Activated naive CD4-positive, alpha-beta T cell treated with anti-CD3 and anti-CD28 coated beads, Interleukin-2, amount 50 U/mL, for 72 hours (primary cell): Measurements from ENCODE around the gene NAT16. TPM values are rescaled to one million over a fixed set of nuclear protein-coding genes. Genes with fewer than 3 reads are reported as not detected.

Source experiments
- ATAC-seq, 2 donors: fragments of 150-1000 bp; cut with Tn5 transposase; 2 replicates each; pipeline ENCODE4 v1.10.0; 2021; ENCODE audit warnings: mild to moderate bottlenecking in 2 of 2, moderate library complexity in 2 of 2
- DNase-seq, 2 donors: peaks; one replicate each; pipeline ENCODE4 v3.0.0; 2021 to 2022; ENCODE audit warnings: low spot score in 2 of 2
- H3K27ac Mint-ChIP-seq, 2 donors: one replicate each; pipeline ENCODE4 v1.8.0; 2022; ENCODE audit warnings: mild to moderate bottlenecking in 2 of 2, mixed read lengths in 2 of 2
- H3K36me3 Mint-ChIP-seq, 2 donors: one replicate each; pipeline ENCODE4 v1.8.0; 2022; ENCODE audit warnings: mixed read lengths in 2 of 2
- H3K9me3 Mint-ChIP-seq, 2 donors: one replicate each; pipeline ENCODE4 v1.8.0; 2022; ENCODE audit warnings: mixed read lengths in 2 of 2
- total RNA-seq, 2 donors: library from RNA; stranded (reverse); gene quantifications; one replicate each; pipeline ENCODE4 v1.2.3, GENCODE V29; 2022

Gene NAT16
- total RNA-seq, 2 donors from 2014 or later: not detected

DNA sequence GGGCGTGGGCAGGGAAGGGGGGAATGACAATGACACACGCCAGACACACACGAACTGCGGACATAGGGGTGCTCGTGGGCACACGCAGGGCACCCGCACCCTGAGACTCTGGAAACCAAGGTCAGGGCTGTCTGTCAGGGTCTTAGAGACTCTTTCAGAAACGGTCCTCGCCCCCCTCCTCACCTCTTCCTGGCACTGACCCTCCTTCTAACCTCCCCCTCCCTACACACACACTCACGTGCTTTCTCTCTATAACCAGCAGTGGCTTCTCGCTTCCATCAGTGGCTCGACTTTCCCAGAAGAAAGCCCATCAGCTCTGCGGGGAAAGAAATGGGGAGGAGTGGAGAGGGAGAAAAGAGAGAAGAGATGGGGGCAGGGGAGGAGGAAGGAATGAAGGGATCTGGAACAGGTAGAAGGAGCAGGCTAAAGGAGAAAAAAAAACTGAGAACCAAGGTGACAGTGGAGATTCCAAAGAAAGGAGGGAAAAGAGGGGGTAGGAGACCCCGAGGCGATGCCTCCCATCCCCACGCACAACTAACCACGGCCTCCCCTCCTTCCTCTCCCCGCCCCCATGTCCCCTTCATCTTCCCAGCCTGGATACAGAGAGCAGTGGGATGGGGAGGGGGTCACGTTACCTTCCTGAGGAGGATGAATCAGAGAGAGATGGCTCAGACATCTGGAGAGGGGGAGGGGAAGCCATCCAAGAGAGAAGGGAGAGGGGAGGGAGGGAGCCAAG, 13.0 kb downstream of the NAT16 start:
- Mint-ChIP-seq H3K27ac (no peak overlapping the region), H3K9me3 (no peaks in the 10 kb centered on the region), H3K36me3 (peaks cover 6 to 12% of the 10 kb centered on the region in 2 donors)
- no peak for ATAC-seq
- no peak for DNase-seq

DNA sequence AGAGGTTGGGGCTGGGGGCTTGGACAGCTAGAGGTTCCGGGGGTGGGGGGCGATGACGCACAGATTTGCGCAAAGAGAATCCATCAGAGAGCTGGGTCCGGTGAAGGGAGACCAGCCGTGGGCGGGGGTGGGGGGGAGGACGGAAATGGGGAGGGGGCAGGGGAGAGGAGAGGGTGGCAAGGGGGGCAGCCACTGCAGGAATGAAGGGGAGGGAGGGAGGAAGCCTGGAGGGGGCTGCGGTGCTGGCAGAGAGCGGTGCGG, 13.5 kb downstream of the NAT16 start:
- no peaks in the 10 kb centered on the region for H3K9me3 Mint-ChIP-seq
- ATAC-seq (no peak), DNase-seq (no peak)
- H3K27ac Mint-ChIP-seq: no peak overlapping the region
- H3K36me3 Mint-ChIP-seq: peaks cover 6 to 9% of the 10 kb centered on the region in 2 donors

DNA sequence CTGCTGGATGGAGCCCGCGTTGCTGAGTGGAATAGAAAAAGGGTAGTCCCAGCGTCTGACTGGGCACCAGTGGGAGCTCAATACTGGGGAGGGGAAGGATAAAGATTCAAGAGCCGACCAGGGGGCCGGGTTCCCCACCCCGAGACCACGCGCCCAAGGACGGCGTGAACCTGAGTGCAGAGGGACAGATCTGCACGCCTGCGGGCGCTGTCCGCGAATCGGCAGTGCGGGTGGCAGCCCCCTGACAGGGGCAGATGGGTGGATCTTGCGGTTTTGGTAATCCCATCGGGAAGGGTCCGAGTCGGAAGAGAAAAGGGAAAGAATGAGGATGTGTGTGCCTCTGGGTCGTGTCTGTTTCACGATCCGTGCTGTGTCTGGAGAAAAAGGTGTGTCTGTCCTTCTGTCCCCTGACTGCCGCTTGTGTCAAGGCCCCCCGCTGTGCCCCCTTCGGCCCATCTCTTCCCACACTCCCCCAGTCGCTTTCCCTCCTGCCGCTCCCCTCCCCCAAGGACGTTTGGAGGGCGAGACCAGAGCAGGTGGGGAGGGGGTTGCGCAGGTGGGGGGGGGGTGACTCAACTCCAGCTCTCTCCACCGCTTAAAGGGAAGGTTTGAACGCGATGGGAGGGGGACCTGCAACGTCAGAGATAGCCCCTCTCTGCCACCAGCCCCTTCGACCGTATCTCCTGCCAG, 14.0 kb downstream of the NAT16 start:
- DNase-seq (no peak), ATAC-seq (peak in 1 of 2 donors; percentile 2)
- H3K27ac Mint-ChIP-seq: peak overlapping the region in 1 of 2 donors; percentile 7
- no peaks in the 10 kb centered on the region for H3K9me3 Mint-ChIP-seq
- peaks cover 4 to 6% of the 10 kb centered on the region in 2 donors for H3K36me3 Mint-ChIP-seq

DNA sequence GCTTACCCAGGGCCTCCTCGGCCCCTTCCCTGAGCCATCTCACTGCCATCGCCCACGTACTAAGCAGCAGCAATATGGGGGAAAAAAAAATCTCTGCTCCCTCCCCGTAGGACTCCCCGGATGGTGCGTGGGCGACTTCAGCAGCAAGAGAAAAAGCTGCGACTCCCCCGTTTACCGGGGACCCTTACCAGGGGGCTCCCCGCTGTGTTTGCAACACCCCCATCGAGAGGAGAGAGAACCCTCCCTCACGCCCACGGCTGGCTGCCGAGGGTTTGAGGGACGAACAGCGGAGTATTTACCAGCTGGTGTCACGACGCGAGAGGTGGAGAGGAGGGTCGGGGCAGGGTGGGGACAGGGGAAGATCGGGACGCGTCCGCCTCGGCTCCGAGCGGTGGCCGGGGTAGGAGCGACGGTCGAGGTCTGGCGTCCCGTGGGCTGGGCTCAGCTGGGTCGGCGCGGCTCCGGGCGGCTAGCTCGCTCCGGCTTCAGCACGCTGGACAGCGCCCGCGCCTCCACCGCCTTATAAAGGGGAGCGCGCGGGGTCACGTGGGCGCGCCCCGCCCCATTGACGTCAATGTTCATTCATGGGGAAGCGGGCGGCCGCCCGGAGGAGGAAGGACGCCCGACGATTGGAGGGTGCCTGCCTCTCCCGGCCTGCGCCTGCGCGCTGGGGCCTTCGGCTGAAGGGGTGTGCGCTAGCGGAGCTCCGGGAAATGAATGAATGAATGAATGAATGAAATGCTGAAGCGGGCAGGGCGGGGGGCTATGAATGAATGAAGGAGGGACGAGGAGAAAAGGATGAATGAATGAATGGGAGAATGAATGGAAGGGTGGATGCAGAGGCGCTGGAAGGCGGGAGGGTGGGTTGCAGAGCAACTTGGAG, 14.8 kb downstream of the NAT16 start, which contains the start of gene VGF:
VGF (minus strand) TSS at position 495 of the 883 bp plus-strand sequence. CDS start 726 bp downstream, outside the sequence.
- no peaks in the 10 kb centered on the region for H3K9me3 Mint-ChIP-seq
- H3K27ac Mint-ChIP-seq: peak within 1 kb of the TSS; percentile 7 to 82
- DNase-seq (peak; percentile 89 to 95), ATAC-seq (peak; percentile 87 to 89)
- peaks cover 0 to 6% of the 10 kb centered on the region in 2 donors for H3K36me3 Mint-ChIP-seq

DNA sequence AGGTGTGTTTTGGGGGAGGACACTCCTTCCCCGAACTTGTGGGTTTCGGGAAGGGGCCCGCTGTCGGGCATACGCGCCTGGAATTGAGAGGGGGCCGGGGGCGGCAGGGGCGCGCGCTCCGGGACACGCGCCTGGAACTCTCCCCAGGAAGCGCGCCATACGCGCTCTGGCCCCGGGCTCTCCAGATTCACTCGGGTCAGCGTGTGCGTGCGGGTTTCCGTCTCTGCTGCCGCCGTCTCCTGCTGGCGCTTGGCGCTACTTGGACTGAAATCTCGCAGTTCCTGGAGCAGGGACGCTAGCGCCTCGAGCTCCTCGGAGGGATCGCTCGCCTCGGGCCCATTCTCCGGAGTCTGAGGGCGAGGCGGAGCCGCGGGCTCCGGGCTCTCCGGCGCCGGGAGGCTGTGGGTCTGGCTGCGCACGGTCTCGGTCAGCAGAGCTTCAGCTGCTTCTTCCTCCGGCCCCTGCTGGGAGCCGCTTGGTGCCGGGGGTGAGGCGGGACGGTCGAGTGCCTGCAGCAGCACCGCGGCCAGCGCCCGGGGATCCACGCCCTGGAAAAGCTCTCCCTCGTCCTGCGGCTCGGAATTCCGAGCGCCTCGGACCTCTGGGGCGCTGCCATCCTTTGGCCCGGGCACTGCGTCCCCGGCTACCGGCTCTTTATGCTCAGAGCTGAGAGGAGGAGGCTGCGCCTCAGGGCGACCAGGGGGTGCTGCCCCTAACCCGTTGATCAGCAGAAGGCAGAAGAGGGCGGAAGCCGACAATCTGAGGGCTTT, 15.8 kb downstream of the NAT16 start:
- H3K9me3 Mint-ChIP-seq: no peaks in the 10 kb centered on the region
- H3K27ac Mint-ChIP-seq: peak overlapping the region in 1 of 2 donors; percentile 68
- peaks cover 0 to 16% of the 10 kb centered on the region in 2 donors for H3K36me3 Mint-ChIP-seq
- ATAC-seq: no peak
- DNase-seq: no peak

DNA sequence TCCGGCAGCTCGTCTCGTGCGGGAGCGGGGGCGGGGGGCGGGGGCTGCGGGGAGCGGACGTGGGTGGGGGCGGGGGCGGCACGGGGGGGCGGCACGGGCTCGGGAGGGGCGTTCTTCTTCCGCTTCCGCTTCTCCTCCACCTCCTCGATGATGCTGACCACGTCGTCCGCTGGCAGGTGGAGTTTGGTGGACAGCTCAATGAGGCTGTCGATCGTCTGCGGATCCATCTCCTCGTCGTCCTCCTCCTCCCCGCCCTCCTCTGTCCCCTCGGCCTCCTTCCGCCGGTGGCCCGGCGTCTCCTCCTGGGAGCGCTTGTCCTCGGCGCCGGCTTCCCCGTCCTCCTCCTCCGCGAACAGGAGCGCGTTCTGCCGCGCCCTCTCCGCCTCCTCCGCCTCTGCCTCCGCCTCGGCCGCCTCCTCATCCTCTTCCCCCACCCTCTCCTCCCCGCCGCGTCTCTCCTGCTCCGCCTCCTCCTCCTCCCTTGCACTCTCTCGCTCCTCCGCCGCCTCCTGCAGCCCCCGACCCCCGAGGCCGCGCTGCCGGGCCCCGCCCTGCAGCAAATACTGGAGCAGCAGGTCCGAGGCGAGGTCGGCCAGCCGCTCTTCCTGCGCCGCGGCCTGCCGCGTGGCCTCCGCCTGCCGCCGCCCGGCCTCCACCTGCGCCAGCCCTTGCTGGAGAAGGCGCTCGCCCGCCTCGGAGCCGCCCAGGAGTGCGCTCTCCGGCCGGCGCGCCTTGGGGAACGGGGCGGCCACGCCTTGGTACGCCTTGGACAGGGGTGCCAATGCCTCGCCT, 16.6 kb downstream of the NAT16 start:
- peaks cover under 1 to 17% of the 10 kb centered on the region in 2 donors for H3K36me3 Mint-ChIP-seq
- no peaks in the 10 kb centered on the region for H3K9me3 Mint-ChIP-seq
- ATAC-seq (peak in 1 of 2 donors; percentile 6), DNase-seq (no peak)
- H3K27ac Mint-ChIP-seq: peak overlapping the region in 1 of 2 donors; percentile 50

DNA sequence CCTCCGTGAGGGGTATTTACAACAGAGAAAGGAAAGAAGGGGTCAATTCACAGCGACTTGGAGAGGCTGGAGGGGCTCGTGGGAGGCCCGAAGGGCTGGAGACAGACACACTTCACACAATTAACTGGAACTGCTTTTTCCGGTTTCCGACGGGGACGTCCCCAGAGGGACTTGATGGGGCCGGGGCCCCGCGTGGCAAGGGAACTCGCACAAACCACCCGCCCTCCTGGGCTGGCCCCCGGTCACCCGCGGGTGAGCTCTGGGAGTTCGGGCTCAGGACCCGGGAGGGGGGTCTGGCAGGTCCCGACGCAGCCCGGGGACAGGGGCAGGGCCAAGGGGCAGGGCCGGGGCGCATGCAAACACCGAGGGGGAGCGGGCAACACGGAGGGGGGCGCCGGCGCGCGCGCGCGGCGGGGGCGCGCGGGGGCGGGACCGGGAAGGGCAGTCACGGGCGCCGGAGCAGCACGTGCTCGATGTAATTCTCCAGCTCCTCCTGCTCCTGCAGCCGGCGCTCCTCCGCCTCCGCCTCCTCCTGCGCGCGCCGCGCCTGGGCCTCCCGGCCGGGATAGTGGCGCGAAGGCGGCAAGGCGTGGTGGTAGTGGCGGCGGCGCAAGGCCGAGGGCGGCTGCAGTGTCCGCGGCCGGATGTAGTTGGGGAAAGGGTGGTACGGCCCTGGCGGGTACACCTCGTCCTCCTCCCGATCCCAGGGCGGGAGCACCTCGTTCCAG, 17.4 kb downstream of the NAT16 start:
- Mint-ChIP-seq H3K9me3 (no peaks in the 10 kb centered on the region), H3K27ac (no peak overlapping the region), H3K36me3 (peaks cover 5 to 17% of the 10 kb centered on the region in 2 donors)
- no peak for DNase-seq
- ATAC-seq: no peak

DNA sequence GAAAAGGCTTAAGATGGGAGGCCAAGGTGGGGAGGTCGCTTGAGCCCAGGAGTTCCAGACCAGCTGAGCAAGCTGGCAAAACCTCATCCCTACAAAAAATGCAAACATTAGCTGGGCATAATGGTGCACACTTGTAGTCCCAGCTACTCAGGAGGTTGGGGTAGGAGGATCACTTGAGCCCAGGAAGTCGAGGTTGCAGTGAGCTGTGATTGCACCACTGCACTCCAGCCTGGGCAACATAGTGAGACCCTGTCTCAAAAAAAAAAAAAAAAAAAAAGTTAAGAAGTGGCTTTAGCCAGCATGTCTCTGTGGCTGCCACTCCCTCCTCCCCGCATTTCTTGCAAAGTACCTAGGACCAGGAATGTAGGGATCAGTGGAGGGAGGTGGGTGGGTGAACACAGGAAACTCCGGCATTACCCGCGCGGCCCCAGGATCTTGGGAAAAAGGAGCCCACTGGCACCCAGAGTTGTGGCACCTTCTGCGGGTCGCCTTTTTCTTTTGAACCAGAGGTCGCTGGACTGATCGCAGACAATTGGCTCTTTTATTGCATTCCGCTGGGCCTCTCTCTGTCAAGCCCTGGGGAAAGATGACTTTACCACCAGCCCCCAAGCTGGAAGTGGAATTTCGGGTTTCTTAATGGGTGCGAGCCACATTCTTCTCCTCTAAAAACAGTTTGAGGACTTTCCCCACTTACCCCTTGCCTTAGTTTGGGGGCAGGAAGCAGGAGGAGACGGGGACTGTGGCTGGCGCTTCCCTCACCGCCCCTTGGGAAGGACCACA, 18.2 kb downstream of the NAT16 start:
- no peak overlapping the region for H3K27ac Mint-ChIP-seq
- DNase-seq (no peak), ATAC-seq (no peak)
- H3K36me3 Mint-ChIP-seq: peaks cover 9 to 17% of the 10 kb centered on the region in 2 donors
- H3K9me3 Mint-ChIP-seq: no peaks in the 10 kb centered on the region

DNA sequence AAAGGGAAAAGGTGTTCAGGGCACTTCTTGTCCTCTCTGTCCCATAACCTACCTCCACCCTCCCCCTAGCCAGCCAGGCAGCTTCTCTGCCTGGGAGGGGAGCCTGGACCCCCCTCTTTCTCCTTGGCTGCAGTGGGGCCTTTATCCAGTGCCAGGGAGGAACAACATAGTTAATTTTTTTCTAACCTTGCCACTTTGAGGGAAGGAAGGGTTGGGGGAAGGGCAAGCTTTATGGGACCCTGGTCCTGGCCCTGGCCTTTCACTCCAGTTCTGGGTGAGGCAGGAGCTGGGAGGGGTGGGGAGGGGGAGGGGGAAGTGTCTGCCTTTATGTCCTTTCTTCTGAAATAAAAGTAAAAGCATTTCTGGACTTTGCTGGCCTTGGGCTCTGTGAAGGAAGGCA, 19.2 kb downstream of the NAT16 start:
- DNase-seq (no peak), ATAC-seq (no peak)
- Mint-ChIP-seq H3K9me3 (no peaks in the 10 kb centered on the region), H3K36me3 (peaks cover 10 to 17% of the 10 kb centered on the region in 2 donors), H3K27ac (no peak overlapping the region)

DNA sequence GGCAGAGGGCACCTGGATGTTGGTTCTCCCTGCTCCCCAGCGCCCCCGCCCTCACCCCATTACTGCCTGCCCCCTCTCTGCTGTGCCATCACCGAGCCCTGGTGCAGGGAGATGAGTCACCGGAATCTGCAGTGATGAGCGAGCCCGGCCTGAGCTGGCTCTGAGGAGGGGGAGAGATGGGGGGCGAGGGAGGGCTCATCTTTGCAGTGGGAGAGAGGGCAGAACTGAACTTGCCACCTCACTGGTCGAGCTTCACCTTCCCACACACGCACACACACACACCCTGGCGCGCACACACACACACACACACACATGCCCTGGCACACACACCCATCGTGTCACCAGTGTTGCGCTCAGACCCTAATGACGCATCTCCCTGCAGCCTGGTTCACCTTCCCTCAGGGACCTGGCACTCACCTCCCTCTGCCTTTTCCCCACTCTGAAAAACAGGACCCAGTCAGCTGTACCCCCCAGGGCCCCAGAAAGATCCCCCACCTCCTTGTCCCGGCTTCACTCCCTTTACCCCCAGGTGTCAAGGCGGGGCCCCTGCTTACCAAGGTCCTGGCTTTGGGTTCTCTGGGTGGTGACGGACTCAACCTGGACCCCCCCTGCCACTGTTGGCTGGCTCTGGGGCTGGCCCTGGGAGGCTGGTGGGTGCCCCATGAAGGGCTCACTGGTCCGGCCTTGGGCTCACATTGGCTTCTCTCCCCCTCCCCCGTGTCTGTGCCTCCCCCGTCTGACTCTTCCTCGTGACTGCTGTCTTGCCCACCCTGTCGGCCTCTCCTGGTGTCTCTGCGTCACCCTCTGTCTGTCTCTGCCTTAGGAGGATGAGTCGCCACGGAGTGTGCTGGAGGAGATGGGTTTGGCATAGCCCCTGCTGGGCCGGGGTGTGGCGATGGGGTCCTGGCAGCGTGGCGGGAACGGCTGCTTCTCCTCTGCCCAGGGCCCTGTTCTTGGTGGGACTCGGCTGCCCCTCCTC, 20.1 kb downstream of the NAT16 start:
- no peak overlapping the region for H3K27ac Mint-ChIP-seq
- peaks cover 10 to 11% of the 10 kb centered on the region in 2 donors for H3K36me3 Mint-ChIP-seq
- no peaks in the 10 kb centered on the region for H3K9me3 Mint-ChIP-seq
- ATAC-seq: no peak
- no peak for DNase-seq

DNA sequence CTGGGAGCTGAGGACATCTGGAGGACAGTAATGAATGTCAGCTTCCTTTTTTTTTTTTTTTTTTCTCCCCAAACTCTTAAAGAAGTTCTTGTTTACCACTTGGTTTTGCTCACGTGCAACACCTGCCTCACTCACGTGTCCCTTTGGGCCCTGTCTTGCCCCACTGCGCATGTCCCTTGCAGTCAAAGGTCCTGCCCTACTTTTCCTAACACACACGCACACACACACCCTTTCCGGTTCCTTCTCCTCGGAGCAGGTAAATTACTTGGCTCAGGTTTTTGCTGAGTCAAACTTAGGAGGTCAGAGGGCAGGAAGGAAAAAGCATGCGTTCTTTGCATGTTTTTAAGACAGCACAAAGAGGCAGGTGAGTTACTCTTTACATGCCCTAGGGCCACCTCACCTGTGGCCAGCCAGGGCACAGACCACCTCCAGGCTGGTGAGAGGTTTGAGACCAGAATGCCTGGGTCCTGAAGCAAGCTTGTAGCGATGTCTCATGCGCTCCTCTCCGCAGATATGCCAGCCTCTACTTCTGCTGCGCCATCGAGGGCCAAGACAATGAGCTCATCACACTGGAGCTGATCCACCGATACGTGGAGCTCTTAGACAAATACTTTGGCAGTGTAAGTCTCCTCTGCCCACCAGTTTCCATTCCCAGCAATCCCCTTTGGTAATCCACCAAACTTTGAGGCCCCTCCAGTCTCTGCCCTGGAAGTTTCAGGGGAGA, 23.1 kb downstream of the NAT16 start:
- peaks cover 10 to 11% of the 10 kb centered on the region in 2 donors for H3K36me3 Mint-ChIP-seq
- H3K27ac Mint-ChIP-seq: no peak overlapping the region
- no peak for DNase-seq
- no peaks in the 10 kb centered on the region for H3K9me3 Mint-ChIP-seq
- ATAC-seq: no peak

DNA sequence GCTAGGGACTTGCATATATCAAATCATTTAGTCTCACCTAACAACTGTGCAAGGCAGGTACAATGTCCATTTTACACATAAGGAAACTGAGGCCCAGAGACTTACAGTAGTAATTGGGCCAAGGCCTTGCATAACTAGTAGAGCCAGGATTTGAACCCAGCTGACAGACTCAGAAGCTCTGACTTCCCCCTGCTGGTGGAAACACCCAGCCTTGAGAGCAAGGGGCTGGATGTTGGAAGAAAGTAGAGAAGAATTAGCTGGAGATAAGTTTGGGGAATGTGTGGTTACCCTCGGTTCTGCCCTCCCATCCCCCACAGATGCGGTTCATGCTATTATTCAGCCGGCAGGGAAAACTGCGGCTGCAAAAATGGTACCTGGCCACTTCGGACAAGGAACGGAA, 23.8 kb downstream of the NAT16 start:
- Mint-ChIP-seq H3K36me3 (peaks cover 10 to 11% of the 10 kb centered on the region in 2 donors), H3K9me3 (no peaks in the 10 kb centered on the region), H3K27ac (no peak overlapping the region)
- no peak for ATAC-seq
- DNase-seq: no peak

DNA sequence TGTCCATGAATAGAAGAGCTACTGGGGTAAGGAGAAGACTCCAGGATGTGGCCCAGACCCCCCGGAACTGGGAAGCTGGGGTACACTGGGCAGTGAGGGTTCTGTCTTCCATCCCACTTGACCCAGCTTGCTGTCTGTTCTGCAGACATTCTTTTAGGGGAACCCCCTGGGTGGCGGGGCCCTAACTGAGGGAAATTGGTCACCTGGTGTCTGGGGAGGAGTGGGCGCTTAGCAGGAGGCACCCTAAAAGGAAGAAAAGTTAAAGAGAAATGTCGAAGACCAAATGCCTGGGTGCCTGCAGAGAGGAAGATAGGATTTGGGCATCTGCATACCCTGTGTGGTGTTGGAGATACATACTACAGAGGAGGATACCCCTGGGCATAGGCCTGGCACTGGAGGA, 24.8 kb downstream of the NAT16 start:
- Mint-ChIP-seq H3K36me3 (peaks cover 10 to 11% of the 10 kb centered on the region in 2 donors), H3K9me3 (no peaks in the 10 kb centered on the region), H3K27ac (no peak overlapping the region)
- ATAC-seq (no peak), DNase-seq (no peak)
